Measurements from ENCODE around the gene TRIM24.

DNA sequence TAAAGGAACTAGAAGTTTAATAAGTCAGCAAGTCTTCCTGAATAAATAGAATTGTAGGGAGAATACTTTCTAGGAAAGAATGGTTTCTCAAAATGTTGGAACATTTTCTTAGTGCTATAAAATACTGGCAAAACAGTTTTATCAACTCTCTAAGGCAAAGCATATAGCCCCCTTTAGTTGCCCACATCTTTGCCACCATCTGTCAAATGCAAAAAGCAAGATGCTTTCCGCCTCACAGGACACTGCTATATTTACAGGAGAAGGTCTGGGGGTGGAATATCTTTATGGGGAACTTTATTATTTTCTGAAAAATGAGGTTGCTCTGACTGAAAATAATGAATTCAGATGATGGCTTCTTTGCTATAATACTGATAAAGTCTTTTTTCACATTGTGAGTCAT is 162.8 kb downstream of the TRIM24 start:
- TF ChIP-seq, protein P1, sequence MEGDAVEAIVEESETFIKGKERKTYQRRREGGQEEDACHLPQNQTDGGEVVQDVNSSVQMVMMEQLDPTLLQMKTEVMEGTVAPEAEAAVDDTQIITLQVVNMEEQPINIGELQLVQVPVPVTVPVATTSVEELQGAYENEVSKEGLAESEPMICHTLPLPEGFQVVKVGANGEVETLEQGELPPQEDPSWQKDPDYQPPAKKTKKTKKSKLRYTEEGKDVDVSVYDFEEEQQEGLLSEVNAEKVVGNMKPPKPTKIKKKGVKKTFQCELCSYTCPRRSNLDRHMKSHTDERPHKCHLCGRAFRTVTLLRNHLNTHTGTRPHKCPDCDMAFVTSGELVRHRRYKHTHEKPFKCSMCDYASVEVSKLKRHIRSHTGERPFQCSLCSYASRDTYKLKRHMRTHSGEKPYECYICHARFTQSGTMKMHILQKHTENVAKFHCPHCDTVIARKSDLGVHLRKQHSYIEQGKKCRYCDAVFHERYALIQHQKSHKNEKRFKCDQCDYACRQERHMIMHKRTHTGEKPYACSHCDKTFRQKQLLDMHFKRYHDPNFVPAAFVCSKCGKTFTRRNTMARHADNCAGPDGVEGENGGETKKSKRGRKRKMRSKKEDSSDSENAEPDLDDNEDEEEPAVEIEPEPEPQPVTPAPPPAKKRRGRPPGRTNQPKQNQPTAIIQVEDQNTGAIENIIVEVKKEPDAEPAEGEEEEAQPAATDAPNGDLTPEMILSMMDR (IDR thresholded peaks at IDR 0.05) = no peak
- no peak for TF ChIP-seq EZH2 (IDR thresholded peaks at IDR 0.05)

All from neural progenitor cell (in vitro differentiated cells).